Right forelimb (tissue), 1 donor: ENCODE data around the gene COTL1.

Source experiments
- DNase-seq: peaks from one replicate; pipeline ENCODE4 v3.0.0-alpha.2; 2018

Gene COTL1

DNA sequence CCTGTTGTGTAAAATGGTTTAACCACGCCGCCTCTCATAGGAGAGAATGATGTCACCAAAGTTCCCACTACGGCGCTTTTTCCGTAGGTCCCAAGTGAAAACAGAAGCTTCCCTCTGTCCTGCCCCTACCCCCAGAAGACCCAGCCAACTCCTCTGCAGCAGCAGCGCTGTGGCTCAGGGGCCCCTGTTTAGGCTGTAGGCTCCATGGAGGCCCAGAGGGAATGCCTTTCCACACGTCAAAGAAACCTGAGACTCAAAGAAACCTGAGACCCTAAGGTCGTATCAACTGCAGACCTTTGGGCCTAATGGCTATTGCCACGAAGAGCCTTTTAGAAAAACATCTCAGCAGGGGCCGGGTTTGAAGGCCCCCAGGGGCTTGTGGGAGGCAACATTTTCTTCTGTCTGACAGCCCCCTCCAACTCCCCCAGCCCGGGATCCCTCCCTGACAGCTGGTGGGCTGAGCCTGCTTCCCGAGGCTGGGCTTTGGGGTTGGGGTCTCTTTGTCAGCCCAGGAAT lies 70.3 kb downstream of the COTL1 start:
- DNase-seq = no peak

DNA sequence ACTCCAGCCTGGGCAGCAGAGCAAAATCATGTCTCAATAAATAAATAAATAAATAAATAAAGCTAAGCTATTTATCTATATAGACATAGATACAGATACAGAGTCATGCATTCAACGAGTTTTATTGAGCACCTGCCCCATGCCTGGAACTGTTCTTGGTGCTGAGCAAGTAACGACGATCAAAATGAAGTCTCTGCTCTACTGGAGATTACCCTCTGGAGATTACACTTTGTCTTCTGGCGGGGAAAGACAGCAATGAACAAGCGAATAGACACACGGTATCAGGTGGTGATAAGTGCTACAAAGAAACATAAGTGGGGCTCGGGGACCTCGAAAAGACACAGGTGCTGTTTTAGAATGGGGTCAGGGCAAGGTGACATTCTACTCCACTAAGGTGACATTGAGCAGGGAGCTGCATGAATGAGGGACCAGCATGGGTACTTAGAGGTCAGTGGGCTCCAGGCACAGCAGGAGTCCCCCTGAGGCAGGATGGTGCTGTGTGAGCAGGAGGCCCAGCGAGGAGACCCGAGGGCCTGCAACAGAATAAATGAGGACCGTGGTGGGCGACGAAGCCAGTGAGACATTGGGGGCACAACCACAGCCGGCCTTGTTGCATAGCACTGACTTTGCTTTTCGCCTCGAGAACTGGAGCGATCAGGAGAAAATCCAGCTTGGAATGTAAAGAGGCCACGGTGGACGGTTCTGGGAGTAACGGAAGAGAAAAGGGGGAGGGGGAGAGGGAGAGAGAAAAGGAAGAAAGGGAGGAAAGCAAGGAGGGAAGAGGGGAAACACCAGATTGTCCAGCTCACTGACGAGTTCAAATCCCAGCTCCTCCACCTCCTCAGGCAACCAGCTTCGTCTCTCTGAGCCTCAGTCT lies 71.0 kb downstream of the COTL1 start:
- no peak for DNase-seq

DNA sequence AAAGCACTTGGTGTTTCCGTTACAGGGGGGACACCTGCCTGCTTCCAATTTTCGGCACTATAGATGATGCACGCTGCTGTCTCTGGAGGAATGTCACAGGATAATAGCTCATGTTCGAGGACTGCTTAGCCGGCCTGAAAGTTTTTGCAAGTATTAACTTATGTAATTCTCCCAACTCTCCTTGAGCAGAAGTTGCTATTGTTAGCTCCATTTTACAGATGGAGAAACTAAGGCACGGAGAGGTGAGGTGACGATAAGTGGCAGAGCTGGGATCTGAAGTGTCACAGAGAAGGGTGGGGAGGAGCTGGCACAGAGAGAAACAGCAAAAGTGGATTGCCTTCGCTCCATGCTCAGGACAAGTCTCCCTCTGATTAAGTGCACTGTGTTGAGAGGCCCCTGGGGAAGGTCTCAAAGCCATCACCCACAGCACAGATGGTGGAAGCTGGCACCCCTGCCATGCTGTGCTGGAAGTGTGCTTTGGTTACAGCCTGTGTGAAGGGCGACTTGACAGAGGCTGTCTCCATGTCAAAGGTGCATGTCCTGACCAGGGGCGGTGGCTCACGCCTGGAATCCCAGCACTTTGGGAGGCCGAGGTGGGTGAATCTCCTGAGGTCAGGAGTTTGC lies 72.7 kb downstream of the COTL1 start:
- DNase-seq = no peak

DNA sequence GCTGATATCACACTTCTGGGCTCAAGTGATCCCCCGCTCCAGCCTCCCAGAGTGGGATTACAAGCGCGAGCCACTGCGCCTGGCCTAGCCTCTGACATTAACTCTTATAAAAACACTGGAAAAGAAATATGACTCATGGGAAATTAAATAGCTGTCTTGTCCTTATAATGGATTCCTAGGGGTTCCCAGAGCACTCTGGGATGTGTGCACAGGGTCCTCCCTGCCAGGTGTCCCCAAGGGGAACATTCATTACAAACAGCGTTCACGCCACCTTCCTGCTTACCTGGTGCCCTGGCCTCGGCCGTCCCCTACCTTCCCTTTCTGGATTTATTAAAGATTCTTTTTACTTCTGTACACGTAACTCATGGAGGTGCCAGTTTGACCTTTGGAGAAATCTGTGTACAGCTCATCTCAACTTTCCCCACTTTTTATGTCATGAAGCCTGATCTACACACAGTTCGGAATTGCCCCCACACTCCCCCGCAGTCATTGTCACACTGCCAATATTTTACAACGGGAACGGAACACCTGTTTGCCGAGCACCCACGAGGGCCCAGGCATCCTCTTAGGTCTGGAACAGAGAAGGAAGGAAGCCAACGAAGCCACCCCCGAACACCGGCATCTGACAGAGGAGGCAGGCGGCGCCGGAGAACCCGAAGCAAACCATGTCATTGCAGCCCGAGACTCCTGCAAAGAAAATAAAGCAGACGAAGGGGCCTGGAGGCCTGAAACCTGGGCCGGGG lies 73.7 kb downstream of the COTL1 start:
- no peak for DNase-seq

DNA sequence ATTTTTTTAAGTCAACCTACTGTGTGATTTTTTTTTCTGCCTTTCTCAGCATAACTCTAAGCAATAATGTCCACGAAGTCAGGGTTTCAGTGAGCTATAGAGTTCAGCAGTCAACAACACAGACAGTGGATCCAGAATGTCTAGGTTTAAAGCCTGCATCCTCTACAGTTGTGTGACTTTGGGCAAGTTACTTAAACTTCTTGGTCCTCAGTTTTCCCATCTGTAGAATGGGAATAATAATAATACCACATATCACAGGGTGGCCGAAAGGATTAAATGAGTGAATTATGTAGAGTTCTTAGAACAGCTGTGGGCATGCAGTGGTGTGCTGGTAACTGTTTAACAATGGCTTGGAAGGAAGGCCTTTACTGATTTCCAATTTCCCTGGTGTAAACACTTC lies 74.6 kb downstream of the COTL1 start:
- DNase-seq = no peak

DNA sequence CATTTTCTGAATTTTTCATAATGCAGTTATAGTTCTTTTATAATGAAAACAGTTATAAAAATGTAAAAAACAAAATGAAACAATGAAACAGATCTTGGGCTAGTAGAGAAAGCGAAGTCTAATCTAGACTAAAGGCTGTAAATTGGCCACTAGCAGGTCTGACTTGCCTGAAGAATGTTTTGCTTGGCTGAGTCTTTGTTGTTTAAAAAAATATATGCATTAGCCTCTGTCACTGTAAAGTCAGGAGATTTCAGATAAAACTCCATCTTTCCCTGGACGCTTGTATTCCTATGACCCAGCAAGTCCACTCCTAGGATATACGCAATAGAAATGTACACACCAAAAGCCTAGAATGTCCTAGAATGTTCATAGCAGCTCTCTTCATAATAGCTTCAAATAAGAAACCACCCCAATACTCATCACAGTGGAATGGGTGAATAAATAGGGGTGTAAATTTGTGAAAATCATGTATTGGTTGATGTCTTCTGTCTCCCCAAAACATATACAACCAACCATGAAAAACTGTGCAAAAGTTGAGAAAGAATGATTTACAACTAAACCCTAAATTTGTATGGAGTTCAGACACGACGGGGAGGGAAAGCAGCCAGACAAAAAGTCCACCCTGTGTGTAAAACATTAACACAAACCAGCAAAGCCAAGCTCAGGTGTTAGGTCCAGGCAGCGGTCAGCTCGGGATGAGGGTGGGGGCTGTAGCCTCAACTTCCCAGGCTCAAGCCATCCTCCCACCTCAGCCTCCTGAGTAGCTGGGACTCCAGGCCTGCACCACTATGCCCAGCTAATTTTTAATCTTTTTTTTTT lies 75.7 kb downstream of the COTL1 start:
- no peak for DNase-seq

DNA sequence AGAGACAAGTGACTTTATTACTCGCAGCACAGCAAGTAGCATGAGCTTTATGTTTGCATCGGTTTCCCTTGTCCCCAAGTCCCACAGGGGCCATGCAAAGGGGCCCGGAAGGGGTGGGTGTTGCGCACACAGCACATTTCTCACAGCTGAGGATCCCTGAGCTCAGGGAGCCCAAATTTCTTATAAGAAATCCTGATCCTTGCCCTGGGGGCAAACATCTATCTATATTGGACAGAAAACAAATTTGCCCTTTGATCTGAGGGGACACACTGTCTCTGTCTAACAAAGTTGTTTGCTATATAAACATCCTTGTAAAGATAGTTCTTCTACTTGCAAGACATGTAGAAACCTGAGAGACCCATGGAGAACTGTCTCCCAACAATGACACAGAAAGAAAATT lies 77.7 kb downstream of the COTL1 start:
- no peak for DNase-seq

DNA sequence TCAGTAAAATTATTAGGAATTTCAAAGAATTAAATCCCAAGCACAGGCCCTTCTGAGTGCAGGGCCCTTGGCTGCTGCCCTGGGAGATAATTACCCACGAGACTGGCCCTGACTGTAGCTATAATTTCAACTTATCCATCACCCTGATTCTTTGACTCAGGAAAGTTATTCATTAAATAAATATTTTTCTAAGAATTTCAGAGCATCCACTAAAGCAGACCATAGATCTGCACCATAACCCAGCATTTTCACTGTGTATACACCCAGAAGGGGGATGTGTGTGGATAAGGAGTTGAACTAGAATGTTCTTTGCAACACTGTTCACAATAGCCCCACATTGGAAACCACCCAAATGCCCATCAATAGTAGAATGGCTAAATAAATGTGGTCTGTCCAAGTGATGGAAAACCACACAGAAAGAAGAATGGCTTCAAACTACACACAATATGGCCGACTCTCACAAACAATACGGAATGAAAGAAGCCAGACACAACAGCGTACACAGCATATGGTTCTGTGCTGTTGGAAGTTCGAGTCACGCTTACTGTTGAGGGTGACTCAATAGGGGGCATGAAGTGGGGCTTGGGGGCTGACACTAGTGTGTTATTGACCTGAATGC lies 79.5 kb downstream of the COTL1 start:
- no peak for DNase-seq

DNA sequence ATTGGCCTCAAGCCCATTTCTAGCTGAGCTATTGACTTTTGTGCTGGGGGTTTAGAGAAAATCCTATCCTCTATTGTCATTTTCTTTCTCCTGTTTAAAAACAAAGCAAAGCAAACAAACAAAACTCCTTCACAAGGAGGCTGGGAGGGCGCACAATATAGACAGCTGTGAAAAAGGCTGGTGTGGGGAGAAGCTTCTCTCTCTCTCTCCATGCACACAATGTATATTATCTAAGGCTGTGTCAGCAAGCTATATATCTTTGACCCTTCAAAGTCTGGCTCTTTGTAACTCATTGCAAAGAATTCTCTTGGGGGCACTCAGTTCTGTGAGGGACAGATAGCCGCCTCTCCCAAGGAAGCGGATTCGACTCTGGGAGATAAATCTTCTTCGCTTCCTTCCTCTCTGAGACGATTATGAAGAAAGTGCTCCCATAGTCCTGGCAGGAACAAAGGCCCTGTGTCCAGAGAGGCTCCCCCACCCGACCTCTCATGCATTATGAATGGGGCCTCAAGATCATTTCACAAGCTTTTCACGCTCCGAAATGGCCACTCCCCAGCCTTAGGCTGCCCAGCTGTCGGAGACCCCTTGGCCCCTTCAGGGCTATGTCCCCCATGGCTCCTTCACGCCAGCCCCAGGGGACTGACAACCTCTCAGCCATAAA lies 80.3 kb downstream of the COTL1 start:
- no peak for DNase-seq

DNA sequence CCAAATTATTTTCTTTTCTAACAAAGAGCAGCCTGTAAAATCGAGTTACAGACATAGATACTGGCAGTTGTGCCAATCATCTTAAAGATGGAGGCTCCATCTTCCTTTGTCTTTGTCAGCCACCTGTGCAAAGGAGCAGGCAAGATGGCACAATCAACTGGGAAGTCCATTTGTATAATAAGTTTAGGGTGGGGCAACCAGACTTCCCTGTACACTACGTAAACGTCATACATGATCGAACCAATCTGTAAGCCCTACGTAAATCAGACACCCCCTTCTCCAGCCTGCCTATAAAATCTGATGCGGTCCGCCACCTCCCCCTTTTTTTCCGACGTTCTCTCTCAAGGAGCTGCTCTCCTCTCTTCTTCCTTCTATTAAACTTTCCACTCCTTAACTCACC lies 82.0 kb downstream of the COTL1 start:
- no peak for DNase-seq

DNA sequence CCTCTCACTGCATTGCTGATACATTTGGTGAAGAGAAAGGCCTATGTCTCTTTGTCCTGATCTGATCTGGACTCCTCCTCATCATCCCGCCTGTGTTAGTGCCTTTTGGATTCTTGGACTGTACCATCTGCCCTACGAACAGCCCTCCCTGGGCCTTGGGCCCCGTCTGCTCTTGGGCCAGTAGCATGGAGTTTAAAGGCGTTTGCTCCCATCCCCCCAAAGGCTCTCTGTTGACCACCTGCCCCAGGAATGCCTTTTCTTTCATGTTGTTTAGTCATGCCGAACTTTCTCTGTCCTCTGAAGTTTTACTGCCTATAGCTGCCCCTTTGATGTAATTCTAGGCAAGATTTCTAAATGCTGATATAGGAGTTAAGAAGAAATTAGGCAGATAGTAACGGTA lies 82.5 kb downstream of the COTL1 start:
- no peak for DNase-seq

DNA sequence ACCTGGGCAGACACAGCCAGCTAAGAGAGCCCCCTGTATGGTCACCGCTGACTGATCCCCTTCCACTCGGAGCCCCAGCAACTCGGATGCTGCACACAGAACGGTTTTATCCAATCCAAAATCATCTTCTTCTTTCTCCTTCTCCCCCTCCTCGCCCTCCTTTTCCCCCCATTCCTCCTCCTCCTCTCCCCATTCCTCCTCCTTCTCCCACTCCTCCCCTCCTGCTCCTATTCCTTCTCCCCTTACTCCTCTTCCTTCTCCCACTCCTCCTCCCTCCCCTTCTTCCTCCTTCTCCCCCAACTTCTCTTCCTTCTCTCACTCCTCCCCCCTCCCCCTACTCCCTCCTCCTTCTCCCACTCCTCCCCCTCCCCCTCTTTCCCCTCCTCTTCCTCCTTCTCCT lies 83.1 kb downstream of the COTL1 start:
- DNase-seq = no peak

DNA sequence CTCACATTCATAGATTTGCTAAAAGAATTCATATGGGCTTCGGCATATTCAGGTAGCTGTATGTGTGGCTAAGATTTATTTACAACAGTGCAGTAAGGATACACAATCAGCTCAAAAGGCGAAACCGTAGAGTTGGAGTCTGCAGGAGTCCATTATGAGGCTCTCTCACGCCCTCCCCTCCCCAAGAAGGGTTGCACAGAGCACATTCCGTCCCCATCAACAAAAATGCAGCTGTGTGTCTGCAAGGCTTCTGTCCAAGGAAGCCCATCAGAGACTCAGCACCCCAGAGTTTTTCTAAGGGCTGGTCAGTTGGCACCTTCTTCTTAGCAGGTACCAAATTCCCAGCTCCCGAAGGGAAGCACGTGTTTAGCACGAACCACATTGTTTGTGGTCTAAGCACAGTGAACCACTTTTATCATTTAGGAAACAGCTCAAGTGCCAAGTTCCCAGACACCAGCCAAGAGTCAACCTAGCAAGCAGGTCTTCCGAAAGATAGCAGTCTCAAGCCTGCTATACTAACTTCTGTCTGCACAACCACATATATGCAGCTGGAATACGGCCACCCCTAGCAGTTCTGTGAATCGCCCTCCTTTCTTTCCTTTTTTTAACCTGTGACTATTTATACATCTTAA lies 84.9 kb downstream of the COTL1 start:
- no peak for DNase-seq

DNA sequence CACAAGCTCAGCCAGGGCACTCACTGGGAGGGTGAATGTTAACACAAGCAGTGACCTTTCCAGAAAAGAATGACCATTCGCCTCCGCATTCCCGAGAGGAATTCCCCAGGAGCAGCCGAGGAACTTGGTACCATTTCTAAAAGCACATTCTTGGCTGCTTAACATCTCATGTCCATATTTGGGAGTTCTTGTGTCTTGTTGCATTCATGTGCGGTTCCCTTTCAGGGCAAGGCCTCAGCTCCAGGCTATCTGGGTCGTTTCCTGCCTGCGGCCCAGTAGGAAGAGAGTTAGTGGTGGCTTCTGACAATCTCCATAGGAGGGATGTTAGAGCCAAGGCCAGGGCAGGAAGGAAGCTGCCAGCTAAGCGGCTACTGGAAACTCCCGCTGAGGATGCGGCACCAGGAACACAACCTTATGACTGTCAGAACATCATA lies 85.6 kb downstream of the COTL1 start:
- peak; percentile 62 for DNase-seq

DNA sequence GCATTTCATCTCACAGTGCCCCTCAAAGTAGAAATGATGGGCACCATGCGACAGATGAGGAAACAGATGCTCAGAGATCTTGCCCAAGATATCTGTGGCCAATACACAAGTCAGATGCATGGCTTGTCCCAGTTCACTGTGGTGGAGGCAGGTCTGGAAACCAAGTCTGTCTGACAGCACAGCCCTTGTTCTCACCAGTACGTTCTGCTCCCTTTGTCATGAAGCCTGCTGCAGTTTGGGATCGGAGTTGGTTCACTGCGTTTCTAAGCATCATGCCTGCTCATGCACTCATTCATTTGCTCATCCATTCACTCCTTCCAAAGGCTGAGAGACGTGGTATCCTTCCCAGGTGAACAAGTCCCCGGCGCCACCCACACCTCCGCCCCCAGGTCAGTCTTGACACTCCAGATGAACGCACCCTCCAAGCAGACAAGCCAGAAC lies 86.2 kb downstream of the COTL1 start:
- no peak for DNase-seq

DNA sequence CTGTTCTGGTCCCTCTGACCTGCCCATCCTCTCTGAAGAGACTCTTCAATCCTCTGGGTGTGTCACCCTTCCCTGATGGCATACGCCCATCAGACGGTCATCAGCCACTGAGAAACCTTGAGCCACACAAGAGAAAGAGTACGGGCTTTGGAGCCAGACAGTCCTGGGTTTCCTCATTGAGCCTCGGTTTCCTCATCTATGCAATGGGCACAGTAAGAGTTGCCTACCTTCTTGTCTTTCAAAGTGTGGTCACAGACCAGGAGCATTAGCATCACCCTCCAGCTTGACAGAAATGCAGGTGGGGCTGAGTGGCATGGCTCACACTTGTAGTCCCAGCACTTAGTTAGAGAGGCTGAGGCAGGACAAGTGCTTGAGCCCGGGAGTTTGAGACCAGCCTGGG lies 87.3 kb downstream of the COTL1 start:
- no peak for DNase-seq

DNA sequence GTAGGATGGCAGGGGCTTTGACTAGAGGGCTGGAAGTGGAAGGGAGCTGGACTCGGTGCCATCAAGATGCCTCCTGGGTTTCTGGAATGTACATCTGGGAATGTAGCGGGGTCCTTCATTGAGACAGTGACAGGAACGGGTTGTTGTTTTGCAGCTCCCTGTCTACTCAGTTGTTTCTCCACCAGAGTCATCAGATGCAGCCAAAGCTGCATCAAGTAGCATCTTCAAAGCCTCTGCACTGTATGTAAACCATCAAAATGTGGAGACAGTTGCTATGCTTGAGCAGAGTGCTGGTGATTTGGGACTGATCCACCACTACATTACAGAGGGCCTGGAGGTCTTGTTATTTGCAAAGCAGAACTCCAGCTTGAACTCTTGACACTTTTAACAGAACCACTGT lies 88.3 kb downstream of the COTL1 start:
- DNase-seq = no peak

DNA sequence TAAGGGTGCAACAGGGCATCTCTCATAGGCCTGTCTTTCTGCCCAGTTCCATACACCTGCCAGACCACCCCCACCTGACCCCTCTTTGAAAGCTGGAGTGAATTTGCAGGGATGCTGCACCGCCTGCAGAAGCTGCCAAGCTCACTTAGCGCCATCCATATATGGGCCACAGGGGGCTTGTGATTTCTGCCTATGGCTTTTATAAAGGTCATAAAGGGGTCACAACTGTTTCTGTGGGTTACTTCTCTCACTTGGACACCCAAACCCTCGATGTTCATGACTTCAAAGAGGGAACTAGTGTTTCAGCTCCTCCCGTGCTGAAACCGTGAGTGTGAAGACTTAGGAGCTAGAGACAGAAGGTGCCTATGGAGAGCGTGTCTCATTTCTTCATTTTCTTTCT lies 89.6 kb downstream of the COTL1 start:
- no peak for DNase-seq

DNA sequence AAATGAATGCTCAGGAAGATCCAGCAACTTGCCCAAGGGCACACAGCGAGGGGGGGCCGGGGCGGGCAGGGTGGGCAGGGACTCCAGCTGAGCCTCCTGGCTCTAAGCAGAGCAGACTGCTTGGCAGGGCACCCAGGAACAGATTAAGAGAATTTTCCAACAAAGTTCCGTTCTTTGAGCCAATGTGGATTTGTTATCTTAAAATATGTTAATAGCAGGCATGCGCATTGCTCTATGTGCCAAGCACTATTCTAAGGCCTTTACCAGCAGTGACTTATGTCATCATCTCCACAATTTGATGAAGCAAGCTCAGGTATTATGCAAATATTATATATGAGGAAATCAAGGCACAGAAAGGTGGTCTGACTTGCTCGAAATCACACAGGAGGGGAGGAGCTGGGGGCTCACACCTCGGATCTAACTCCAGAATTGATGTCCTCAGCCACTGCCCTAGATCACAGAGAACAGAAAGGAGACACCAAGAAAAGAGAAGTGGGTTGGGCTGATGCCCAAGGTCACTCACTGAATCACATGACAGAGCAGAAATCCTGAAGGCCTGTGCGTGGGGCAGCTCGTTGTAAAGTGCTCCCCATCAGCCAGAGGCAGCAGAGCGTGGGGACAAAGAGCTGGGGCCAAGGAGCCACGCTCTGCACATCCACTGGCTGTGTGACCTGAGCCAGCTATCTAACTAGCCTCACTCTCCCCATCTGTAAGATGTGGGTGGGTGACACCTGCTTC lies 90.2 kb downstream of the COTL1 start:
- peak; percentile 69 for DNase-seq

DNA sequence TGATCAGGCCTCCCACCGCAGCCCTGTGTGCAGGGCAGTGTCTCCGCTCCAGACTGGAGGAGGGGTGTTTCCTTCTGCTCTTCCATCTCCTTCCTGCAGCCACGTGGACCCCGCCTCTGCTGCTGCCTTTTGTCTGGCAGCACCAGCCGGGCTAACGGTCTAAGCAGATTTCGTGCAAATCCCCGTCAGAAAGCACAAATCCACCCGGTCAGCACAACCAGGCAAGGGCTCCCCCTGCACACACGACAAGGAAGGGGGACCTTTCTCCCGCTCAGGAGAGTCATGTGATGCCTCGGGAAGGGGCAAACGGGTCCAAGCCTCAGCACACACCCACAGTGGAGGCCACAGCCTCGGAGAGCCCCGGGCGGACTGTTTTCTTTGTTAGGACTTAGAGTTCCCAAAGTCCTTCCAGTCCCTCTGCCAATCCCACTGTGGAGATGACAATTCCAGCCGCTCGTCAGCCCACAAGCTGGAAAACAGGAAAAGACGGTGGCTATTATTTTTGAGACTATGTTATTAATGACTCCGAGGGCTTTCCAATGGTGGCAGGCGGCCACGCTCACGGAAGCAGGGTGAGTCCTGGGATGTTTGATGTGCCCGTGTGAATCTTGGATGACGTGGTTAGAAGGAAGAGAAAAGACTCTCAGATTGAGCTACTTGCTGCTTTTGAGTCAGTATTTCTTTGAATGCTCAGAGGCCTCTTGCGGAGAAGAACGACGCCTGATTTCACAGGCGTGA lies 90.9 kb downstream of the COTL1 start:
- peak; percentile 83 for DNase-seq
